Measurements from ENCODE around the gene PNLDC1.

GRCh38 chr6:159766906-159767305 lies 33.2 kb upstream of the PNLDC1 start:
- TF ChIP-seq CTCF (IDR thresholded peaks at IDR 0.05): no peak
- TF ChIP-seq POLR2A (IDR thresholded peaks at IDR 0.05): no peak

Measured in heart left ventricle (tissue), 13 donors.